IPS-18a (cell line): ENCODE results near the gene GNB1L.

Source experiments
- H3K27ac ChIP-seq: one replicate; pipeline ENCODE4 v1.5.1; 2013; ENCODE audit warnings: low read length
- H3K27me3 ChIP-seq: one replicate; pipeline ENCODE4 v1.6.1; 2013; ENCODE audit warnings: mild to moderate bottlenecking, low read length; ENCODE audit not compliant: control insufficient read depth, insufficient read depth
- H3K36me3 ChIP-seq: one replicate; pipeline ENCODE4 v1.6.1; 2013; ENCODE audit warnings: low read depth, low read length; ENCODE audit not compliant: control insufficient read depth
- H3K4me1 ChIP-seq: one replicate; pipeline ENCODE4 v1.6.1; 2013; ENCODE audit warnings: low read depth, low read length; ENCODE audit not compliant: control insufficient read depth
- H3K4me3 ChIP-seq: one replicate; pipeline ENCODE4 v1.5.1; 2013; ENCODE audit warnings: low read length
- H3K9ac ChIP-seq: one replicate; pipeline ENCODE4 v1.6.1; 2013; ENCODE audit warnings: mild to moderate bottlenecking, low read length, moderate library complexity
- H3K9me3 ChIP-seq: one replicate; pipeline ENCODE4 v1.6.1; 2013; ENCODE audit warnings: low read depth, low read length; ENCODE audit not compliant: control insufficient read depth

The GNB1L gene

GRCh38 chr22:19734837-19735382, 119.8 kb downstream of the GNB1L start:
- H3K9me3 ChIP-seq = no peaks in the 10 kb centered on the region
- peaks cover 5% of the 10 kb centered on the region for H3K4me1 ChIP-seq
- H3K36me3 ChIP-seq = no peaks in the 10 kb centered on the region
- H3K9ac ChIP-seq = no peak overlapping the region
- H3K27me3 ChIP-seq = peaks cover 5% of the 10 kb centered on the region
- no peak overlapping the region for H3K4me3 ChIP-seq
- H3K27ac ChIP-seq = no peak overlapping the region

DNA sequence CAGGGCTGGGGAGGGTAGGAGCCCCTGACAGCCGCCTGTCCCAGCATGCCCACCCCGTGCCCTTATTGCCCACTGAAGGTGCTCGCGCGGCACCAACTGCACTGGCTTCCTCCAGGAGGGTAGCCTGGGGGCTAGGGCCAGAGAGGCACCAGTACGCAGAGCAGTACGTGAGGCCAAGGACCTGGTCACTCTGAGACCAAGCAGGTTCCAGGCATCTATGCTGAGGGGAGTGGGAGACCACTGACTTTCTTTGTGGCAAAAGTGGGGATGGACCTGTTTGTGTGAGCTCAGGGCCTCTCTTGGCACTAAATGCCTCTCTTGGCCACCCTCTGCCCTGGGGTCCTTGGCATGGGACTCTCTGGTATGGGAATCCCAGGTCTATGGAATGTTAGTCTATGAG, 120.5 kb downstream of the GNB1L start:
- no peaks in the 10 kb centered on the region for H3K9me3 ChIP-seq
- H3K4me1 ChIP-seq = peaks cover 5% of the 10 kb centered on the region
- peaks cover 13% of the 10 kb centered on the region for H3K27me3 ChIP-seq
- H3K4me3 ChIP-seq = no peak overlapping the region
- H3K36me3 ChIP-seq = no peaks in the 10 kb centered on the region
- no peak overlapping the region for H3K27ac ChIP-seq
- no peak overlapping the region for H3K9ac ChIP-seq

DNA sequence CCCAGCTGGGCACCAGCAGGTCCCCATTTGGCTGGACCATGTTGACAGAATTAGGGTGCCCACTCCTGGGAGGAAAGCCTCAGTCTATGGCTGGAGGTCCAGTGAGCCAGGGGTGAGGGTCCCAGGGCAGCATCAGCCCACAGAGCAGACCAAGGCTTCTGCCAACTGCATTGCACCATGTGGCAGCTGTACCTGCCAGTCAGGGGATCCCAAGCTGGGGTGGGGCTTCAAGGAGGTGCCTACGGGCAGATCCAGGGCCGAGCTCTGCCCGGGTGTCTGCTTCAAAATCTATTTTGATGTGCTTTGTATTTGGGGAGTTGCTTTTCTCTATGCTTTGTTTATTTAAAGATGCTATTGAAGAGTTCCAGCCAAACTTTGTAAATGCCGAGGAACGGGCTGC, 120.9 kb downstream of the GNB1L start:
- Histone ChIP-seq H3K27ac (no peak overlapping the region), H3K4me3 (no peak overlapping the region), H3K9me3 (no peaks in the 10 kb centered on the region), H3K4me1 (peaks cover 5% of the 10 kb centered on the region), H3K36me3 (no peaks in the 10 kb centered on the region), H3K27me3 (peaks cover 17% of the 10 kb centered on the region), H3K9ac (no peak overlapping the region)
